Erythroblast (primary cell): ENCODE data around the gene TRPM3.

Source experiments
- GATA1 ChIP-seq: IDR thresholded peaks from 2 replicates; pipeline ENCODE4 v1.6.1; 2011; ENCODE audit warnings: low read depth, mild to moderate bottlenecking, control low read depth, low read length, moderate library complexity
- POLR2A ChIP-seq: IDR thresholded peaks from 2 replicates; pipeline ENCODE4 v1.6.1; 2011; ENCODE audit warnings: mild to moderate bottlenecking, low read length

DNA sequence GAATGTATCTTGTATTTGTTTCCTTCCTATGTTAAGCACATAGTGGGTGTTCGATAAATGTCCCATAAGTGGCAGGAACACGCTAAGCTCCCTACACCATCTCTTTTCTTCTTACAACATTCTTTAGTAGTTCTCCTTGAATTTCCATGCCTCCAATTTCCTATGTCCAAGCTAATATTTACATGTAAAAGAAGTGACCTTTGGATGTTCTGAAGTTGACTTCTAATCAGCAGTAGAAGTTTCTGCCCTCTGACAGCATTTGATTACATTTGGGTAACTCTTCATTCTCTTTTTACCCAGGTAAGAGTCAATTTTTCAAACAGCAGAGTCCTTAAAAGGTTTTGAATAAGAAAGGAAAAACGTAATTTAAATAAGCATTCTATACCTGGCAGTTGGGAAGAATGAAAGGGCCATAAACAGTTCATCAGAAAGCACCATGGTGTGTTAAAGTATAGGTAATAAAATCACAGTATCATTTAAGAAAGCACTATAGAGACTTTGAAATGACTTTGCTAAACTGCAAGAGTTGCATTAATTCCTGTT, 78.9 kb downstream of the TRPM3 start:
- no peak for TF ChIP-seq POLR2A
- no peak for TF ChIP-seq GATA1
